Ectodermal cell (in vitro differentiated cells): ENCODE data around the gene BTG4.

Experiments
- H3K27ac ChIP-seq: 2 replicates; pipeline ENCODE4 v1.7.0; 2013; ENCODE audit warnings: mild to moderate bottlenecking, low read depth, low read length; ENCODE audit not compliant: insufficient read depth, poor library complexity, severe bottlenecking
- H3K27me3 ChIP-seq: 2 replicates; pipeline ENCODE4 v1.7.0; 2013; ENCODE audit warnings: mild to moderate bottlenecking, low read length; ENCODE audit not compliant: insufficient read depth, control insufficient read depth, poor library complexity, severe bottlenecking
- H3K36me3 ChIP-seq: one replicate; pipeline ENCODE4 v1.7.0; 2013; ENCODE audit warnings: low read length; ENCODE audit not compliant: control insufficient read depth, insufficient read depth
- H3K4me1 ChIP-seq: one replicate; pipeline ENCODE4 v1.7.0; 2013; ENCODE audit warnings: low read length; ENCODE audit not compliant: control insufficient read depth, insufficient read depth
- H3K4me3 ChIP-seq: 2 replicates; pipeline ENCODE4 v1.7.0; 2013; ENCODE audit warnings: low read depth, low read length, control low read depth; ENCODE audit not compliant: insufficient read depth
- H3K9me3 ChIP-seq: 2 replicates; pipeline ENCODE4 v1.7.0; 2013; ENCODE audit warnings: mild to moderate bottlenecking, low read length, moderate library complexity; ENCODE audit not compliant: control insufficient read depth
- WGBS, 2 experiments: methylation state at CpG; one replicate each; pipeline ENCODE4 v1.1.7; 2013; ENCODE audit warnings: missing lambda C conversion rate in 2 of 2; 5-methylcytosine and 5-hydroxymethylcytosine counted together

BTG4 gene

GRCh38 chr11:111448831-111449557, 63.2 kb downstream of the BTG4 start:
- 80 to 82% methylated on average over 11 of the region's 11 CpGs for WGBS, 2 experiments

GRCh38 chr11:111448414-111448813, 63.8 kb downstream of the BTG4 start:
- Histone ChIP-seq H3K4me3 (no peak overlapping the region), H3K27ac (no peak overlapping the region), H3K27me3 (no peaks in the 10 kb centered on the region), H3K9me3 (no peaks in the 10 kb centered on the region), H3K36me3 (no peaks in the 10 kb centered on the region), H3K4me1 (no peaks in the 10 kb centered on the region)
- 78 to 81% methylated on average over 8 of the region's 8 CpGs for WGBS, 2 experiments

More at GRCh38 chr11:111448831-111449557, 63.2 kb downstream of the BTG4 start:
- H3K9me3 ChIP-seq, result no peaks in the 10 kb centered on the region
- no peak overlapping the region for H3K4me3 ChIP-seq
- no peak overlapping the region for H3K27ac ChIP-seq
- no peaks in the 10 kb centered on the region for H3K36me3 ChIP-seq
- H3K27me3 ChIP-seq, result no peaks in the 10 kb centered on the region
- no peaks in the 10 kb centered on the region for H3K4me1 ChIP-seq

DNA sequence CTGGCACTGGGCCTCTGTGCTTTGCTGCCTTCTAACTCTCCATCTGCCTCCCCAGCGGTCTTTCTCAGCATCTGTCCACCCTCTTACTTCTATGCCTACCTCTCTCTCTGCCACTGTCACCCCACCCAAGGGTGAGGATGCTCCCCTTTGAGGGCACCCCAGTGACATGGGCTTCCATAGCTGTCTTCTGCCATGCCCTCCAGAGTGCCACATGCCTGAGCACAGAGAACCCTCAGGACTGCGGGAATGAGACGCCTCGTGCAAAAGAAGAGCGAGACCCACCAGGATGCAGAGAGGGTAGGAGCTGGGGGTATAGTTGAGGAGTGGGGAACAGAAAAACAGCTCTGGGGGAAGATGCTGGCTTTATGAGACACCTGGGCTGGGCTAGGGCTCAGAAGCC, 64.3 kb downstream of the BTG4 start:
- Histone ChIP-seq H3K4me3 (no peak overlapping the region), H3K36me3 (no peaks in the 10 kb centered on the region), H3K9me3 (no peaks in the 10 kb centered on the region), H3K27ac (no peak overlapping the region), H3K27me3 (no peaks in the 10 kb centered on the region), H3K4me1 (no peaks in the 10 kb centered on the region)
- WGBS, 2 experiments, result 90 to 96% methylated on average over 5 of the region's 5 CpGs

DNA sequence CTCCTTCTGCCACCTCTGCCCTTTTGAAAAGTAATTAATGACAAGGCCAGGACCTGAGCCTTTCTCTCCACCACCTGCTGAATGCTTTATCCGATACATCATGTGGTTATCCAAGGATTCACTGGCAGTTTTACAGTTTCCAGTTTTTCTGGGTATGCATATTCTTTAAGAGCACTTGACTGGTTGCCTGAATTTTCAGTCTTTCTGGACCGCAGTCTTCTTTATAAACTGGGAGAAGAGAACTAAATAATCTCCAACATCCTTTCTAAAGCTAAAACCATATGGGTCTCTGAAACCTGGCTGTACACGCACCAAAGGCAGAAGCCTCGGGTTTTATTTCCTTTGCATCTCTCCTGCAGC, 65.1 kb downstream of the BTG4 start:
- Histone ChIP-seq H3K27me3 (no peaks in the 10 kb centered on the region), H3K27ac (no peak overlapping the region), H3K9me3 (no peaks in the 10 kb centered on the region), H3K4me3 (no peak overlapping the region), H3K4me1 (no peaks in the 10 kb centered on the region), H3K36me3 (no peaks in the 10 kb centered on the region)
- WGBS, 2 experiments, result 89 to 94% methylated on average over 4 of the region's 4 CpGs

DNA sequence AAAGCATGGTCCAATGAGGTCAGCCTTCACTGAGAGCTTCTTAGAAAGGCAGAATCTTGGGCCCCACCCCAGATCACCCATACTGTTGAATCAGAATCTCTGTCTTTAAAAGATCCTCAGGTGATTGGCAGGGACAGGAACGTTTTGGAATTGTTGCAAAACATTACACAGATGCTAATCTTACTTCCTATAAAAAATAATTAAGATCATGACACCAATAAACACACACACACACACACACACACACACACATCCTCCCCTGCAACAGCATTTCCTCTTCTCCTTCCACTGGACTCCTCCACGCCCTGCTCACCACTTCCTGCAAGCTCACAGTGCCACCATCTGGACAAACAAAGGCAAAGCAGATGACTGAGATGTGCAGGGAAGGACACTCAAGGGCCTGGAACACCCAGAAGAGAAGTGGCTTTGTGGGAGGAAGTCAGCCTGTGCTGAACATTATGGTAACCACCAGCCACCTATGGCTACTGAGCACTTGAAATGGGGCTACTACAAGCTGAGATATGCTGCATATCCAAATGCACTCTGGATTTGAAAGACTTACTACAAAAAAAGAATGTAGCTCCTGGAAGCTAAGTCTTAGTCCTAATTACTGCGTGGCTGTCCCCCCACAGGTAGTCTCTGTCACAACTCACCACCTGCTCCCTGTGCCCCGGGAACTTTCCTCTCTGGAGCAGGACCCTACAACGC, 65.6 kb downstream of the BTG4 start:
- Histone ChIP-seq H3K36me3 (no peaks in the 10 kb centered on the region), H3K4me1 (no peaks in the 10 kb centered on the region), H3K27ac (no peak overlapping the region), H3K9me3 (no peaks in the 10 kb centered on the region), H3K27me3 (no peaks in the 10 kb centered on the region), H3K4me3 (no peak overlapping the region)
- 49 to 50% methylated on average over 5 of the region's 5 CpGs for WGBS, 2 experiments

- no peaks in the 10 kb centered on the region for H3K9me3 ChIP-seq
- no peak overlapping the region for H3K4me3 ChIP-seq
- no peaks in the 10 kb centered on the region for H3K4me1 ChIP-seq
- no peak overlapping the region for H3K27ac ChIP-seq
- H3K27me3 ChIP-seq, result no peaks in the 10 kb centered on the region
- 76 to 95% methylated on average over 2 of the region's 2 CpGs for WGBS, 2 experiments
- no peaks in the 10 kb centered on the region for H3K36me3 ChIP-seq
Observed at GRCh38 chr11:111445586-111445985, 66.6 kb downstream of the BTG4 start.
